PC-9 (cell line): ENCODE results near the gene ISLR2. TPM values are rescaled to one million over a fixed set of nuclear protein-coding genes. Genes with fewer than 3 reads are reported as not detected.

Experiments used
- BruUV-seq: library from RNA; stranded (reverse); fragments of 400-500 nt; replicated peaks from 2 replicates; lab custom pipeline; 2021; lab: Mats Ljungman, UMichigan
- CTCF ChIA-PET: fragments of 300-600 bp; sonication (Branson Sonifier 250); formaldehyde crosslinking; loops from one replicate; lab custom pipeline; 2022; ENCODE audit warnings: antibody characterized with exemption; lab: Charles Lee
- POLR2A ChIA-PET: fragments of 300-600 bp; sonication (Branson Sonifier 250); formaldehyde crosslinking; loops from one replicate; lab custom pipeline; 2022; ENCODE audit warnings: antibody characterized with exemption; ENCODE audit not compliant: unreplicated experiment; lab: Charles Lee
- DNase-seq, 2 experiments: peaks; one replicate each; pipeline versions ENCODE4 v3.0.0 to v3.0.0-alpha.2; 2015 to 2022; ENCODE audit warnings: mixed read lengths in 1 of 2
- H2AFZ ChIP-seq: fragments of 200-600 bp; sonication (generic); 2 replicates; pipeline ENCODE4 v1.8.1; 2017; ENCODE audit warnings: antibody characterized with exemption
- H3F3A ChIP-seq: fragments of 200-600 bp; sonication (generic); 2 replicates; pipeline ENCODE4 v1.8.1; 2017; ENCODE audit warnings: antibody characterized with exemption, mild to moderate bottlenecking, low read depth; ENCODE audit not compliant: insufficient read depth
- H3K27ac ChIP-seq: fragments of 200-600 bp; sonication (generic); 2 replicates; pipeline ENCODE4 v1.6.1; 2016; ENCODE audit warnings: mixed run types
- H3K27me3 ChIP-seq: fragments of 200-600 bp; sonication (generic); 2 replicates; pipeline ENCODE4 v1.6.1; 2016; ENCODE audit warnings: low read depth, mixed run types; ENCODE audit not compliant: insufficient read depth
- H3K36me3 ChIP-seq: fragments of 200-600 bp; sonication (generic); 2 replicates; pipeline ENCODE4 v1.6.1; 2016; ENCODE audit warnings: low read depth, mixed run types
- H3K4me1 ChIP-seq: fragments of 200-600 bp; sonication (generic); replicated peaks from 2 replicates; pipeline ENCODE4 v1.6.1; 2016; ENCODE audit warnings: mixed run types; ENCODE audit not compliant: insufficient read depth
- H3K4me2 ChIP-seq: fragments of 200-600 bp; sonication (generic); 2 replicates; pipeline ENCODE4 v1.6.1; 2017; ENCODE audit warnings: mixed run types
- H3K4me3 ChIP-seq: fragments of 200-600 bp; sonication (generic); 2 replicates; pipeline ENCODE4 v1.6.1; 2016; ENCODE audit warnings: mixed run types
- H3K79me2 ChIP-seq: fragments of 200-600 bp; sonication (generic); 2 replicates; pipeline ENCODE4 v1.6.1; 2017; ENCODE audit warnings: low read depth, mixed run types
- H3K9me2 ChIP-seq: fragments of 200-600 bp; sonication (generic); 2 replicates; pipeline ENCODE4 v1.8.1; 2017; ENCODE audit warnings: mild to moderate bottlenecking; ENCODE audit not compliant: insufficient read depth
- H3K9me3 ChIP-seq: fragments of 200-600 bp; sonication (generic); 2 replicates; pipeline ENCODE4 v1.8.1; 2016; ENCODE audit warnings: low read depth; ENCODE audit not compliant: insufficient read depth
- H4K20me1 ChIP-seq: fragments of 200-600 bp; sonication (generic); 2 replicates; pipeline ENCODE4 v1.8.1; 2017; ENCODE audit not compliant: insufficient read depth
- EZH2 ChIP-seq: fragments of 200-600 bp; sonication (generic); IDR thresholded peaks from 2 replicates; pipeline ENCODE4 v1.8.0; 2017; ENCODE audit warnings: antibody characterized with exemption, low read depth
- intact Hi-C: fragments of 100-400 bp; cut with micrococcal nuclease; formaldehyde crosslinking; loops from one replicate; pipeline ENCODE4 v1.10.0; 2022; ENCODE audit not compliant: unreplicated experiment
- total RNA-seq: library from RNA; stranded (reverse); gene quantifications from 2 replicates; pipeline ENCODE4 v1.2.3, GENCODE V29; 2021
- TF ChIP-seq, protein P1 (sequence below): fragments of 200-600 bp; sonication (generic); conservative IDR thresholded peaks from 2 replicates; pipeline ENCODE4 v1.6.1; 2017; ENCODE audit warnings: mixed run types, antibody characterized with exemption, mild to moderate bottlenecking, moderate library complexity

The ISLR2 gene
- total RNA-seq, 1 experiment from 2014 or later, result 0.15 TPM

DNA sequence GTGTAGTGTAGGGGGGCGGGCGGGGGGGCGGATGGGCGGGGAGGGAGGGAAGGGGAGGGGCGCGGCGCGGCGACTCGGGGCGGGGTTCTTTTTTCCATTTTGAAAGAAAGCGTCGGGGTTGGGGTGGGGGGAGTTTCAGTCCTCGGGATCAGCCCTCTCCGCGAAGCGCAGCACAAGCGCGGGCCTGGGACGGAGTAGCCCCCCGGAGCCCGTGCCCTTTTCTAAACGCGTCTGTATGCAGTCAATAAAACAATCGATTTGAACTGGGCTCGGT lies 6.1 kb downstream of the ISLR2 start:
- DNase-seq, result no peak
- intact Hi-C loops, result loop anchor here (1.0 to 2.0 kb wide), 3 partner anchors 42 to 104 kb away; no protein-coding TSS in a partner anchor
- H3K79me2 ChIP-seq, result no peaks in the 10 kb centered on the region
- TF ChIP-seq, protein P1, sequence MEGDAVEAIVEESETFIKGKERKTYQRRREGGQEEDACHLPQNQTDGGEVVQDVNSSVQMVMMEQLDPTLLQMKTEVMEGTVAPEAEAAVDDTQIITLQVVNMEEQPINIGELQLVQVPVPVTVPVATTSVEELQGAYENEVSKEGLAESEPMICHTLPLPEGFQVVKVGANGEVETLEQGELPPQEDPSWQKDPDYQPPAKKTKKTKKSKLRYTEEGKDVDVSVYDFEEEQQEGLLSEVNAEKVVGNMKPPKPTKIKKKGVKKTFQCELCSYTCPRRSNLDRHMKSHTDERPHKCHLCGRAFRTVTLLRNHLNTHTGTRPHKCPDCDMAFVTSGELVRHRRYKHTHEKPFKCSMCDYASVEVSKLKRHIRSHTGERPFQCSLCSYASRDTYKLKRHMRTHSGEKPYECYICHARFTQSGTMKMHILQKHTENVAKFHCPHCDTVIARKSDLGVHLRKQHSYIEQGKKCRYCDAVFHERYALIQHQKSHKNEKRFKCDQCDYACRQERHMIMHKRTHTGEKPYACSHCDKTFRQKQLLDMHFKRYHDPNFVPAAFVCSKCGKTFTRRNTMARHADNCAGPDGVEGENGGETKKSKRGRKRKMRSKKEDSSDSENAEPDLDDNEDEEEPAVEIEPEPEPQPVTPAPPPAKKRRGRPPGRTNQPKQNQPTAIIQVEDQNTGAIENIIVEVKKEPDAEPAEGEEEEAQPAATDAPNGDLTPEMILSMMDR, result no peak
- TF ChIP-seq EZH2, result no peak
- ChIA-PET CTCF (no interaction called here), POLR2A (interaction anchor here (0.6 to 0.9 kb wide), 3 partner anchors 100 to 243 kb away, joined by 5 to 14 read pairs (median 8); partner anchors contain the start of gene CCDC33)
- H3K27me3 ChIP-seq, result no peaks in the 10 kb centered on the region
- H3K36me3 ChIP-seq, result no peaks in the 10 kb centered on the region
- H3K9me3 ChIP-seq, result no peaks in the 10 kb centered on the region
- peak overlapping the region; percentile 74 for H3K27ac ChIP-seq
- no peaks in the 10 kb centered on the region for H4K20me1 ChIP-seq
- peaks cover 7% of the 10 kb centered on the region; the same call in 1 of the 2 replicates for H3F3A ChIP-seq
- no TSS peak for BruUV-seq
- H3K9me2 ChIP-seq, result no peaks in the 10 kb centered on the region
- peak overlapping the region; percentile 70 for H3K4me3 ChIP-seq
- peak overlapping the region; percentile 98 for H3K4me2 ChIP-seq
- H3K4me1 ChIP-seq, result peaks cover 15% of the 10 kb centered on the region
- H2AFZ ChIP-seq, result peak overlapping the region; percentile 91

DNA sequence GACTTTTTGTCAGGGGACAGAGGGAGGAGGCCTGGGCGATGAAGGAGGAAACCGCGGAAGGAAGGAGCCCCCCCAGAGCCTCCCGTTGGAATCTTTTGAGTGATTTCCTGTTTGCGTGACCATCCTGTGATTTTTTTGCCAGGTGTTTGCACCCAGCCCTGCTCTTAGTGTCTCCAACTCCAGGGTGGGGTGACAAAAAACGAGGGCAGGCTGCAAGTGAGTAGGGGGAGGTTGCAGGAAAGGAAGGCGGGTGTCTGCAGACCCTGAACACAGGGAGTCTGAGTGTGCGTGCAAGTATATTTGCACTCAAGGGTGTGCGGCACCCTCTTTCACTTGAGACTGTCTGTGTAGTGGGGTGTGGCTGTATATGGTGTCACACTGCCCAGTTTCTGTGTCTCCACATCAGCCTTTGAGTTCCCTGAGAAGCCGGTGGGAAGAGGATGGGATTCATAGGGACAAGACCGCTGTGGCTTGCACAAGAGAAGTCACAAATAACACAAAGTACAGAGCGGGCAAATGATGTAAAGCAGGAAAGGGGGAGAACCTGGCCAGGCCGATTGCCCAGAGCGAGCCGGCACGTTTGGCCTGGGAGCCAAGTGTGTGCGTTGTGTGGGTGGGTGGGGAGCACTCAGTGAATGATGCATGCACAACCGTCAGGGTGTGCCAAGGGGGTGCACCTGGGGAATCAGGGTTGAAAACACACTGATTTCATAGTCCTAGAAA lies 6.6 kb downstream of the ISLR2 start:
- CTCF ChIA-PET, result no interaction called here
- H3K9me3 ChIP-seq, result no peaks in the 10 kb centered on the region
- BruUV-seq, result no TSS peak
- peak overlapping the region; percentile 74 for H3K27ac ChIP-seq
- H3K4me3 ChIP-seq, result peak overlapping the region; percentile 70
- no peaks in the 10 kb centered on the region for H3K27me3 ChIP-seq
- no peaks in the 10 kb centered on the region for H4K20me1 ChIP-seq
- peaks cover 20% of the 10 kb centered on the region for H3K4me1 ChIP-seq
- H3K4me2 ChIP-seq, result peak overlapping the region; percentile 98
- peak overlapping the region; percentile 91 for H2AFZ ChIP-seq
- DNase-seq, result no peak
- no peaks in the 10 kb centered on the region for H3K79me2 ChIP-seq
- TF ChIP-seq EZH2, result no peak
- H3F3A ChIP-seq, result peaks cover 7% of the 10 kb centered on the region; the same call in 1 of the 2 replicates
- H3K9me2 ChIP-seq, result no peaks in the 10 kb centered on the region
- no peaks in the 10 kb centered on the region for H3K36me3 ChIP-seq
- POLR2A ChIA-PET, result no interaction called here
- intact Hi-C loops, result loop anchor here (1.0 to 2.0 kb wide), 3 partner anchors 42 to 103 kb away; no protein-coding TSS in a partner anchor

DNA sequence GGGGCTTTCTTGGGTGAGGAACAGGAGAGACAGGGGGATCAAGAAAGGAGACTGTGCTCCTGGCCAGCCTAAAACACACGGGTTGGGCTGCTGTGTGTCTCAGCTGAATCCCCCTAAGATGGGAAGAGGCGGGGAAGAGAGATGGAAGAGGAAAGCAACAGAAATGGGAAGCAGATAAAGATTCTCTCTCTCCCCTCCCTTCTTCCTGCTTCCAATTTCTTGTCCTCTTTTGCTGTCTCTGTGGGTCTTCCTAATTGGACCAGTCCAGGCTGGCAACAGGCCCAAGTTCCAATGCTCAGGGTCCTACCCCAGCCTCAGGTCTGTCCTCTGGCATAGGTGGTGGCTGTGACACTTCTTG lies 7.1 kb downstream of the ISLR2 start:
- no TSS peak for BruUV-seq
- Histone ChIP-seq H4K20me1 (no peaks in the 10 kb centered on the region), H2AFZ (no peak overlapping the region), H3K4me1 (peaks cover 21% of the 10 kb centered on the region), H3K9me2 (no peaks in the 10 kb centered on the region), H3K27ac (no peak overlapping the region), H3K27me3 (no peaks in the 10 kb centered on the region), H3K36me3 (no peaks in the 10 kb centered on the region), H3K4me2 (peak overlapping the region; percentile 98; the same call in 1 of the 2 replicates), H3F3A (peaks cover 7% of the 10 kb centered on the region; the same call in 1 of the 2 replicates), H3K4me3 (no peak overlapping the region), H3K79me2 (no peaks in the 10 kb centered on the region), H3K9me3 (no peaks in the 10 kb centered on the region)
- DNase-seq, result no peak
- intact Hi-C loops, result loop anchor here (2.0 kb wide), 2 partner anchors 41 to 63 kb away; no protein-coding TSS in a partner anchor
- ChIA-PET CTCF (no interaction called here), POLR2A (no interaction called here)
- TF ChIP-seq, protein P1, result no peak
- TF ChIP-seq EZH2, result no peak
